ENCODE results near the gene PEAR1.

Gene PEAR1

DNA sequence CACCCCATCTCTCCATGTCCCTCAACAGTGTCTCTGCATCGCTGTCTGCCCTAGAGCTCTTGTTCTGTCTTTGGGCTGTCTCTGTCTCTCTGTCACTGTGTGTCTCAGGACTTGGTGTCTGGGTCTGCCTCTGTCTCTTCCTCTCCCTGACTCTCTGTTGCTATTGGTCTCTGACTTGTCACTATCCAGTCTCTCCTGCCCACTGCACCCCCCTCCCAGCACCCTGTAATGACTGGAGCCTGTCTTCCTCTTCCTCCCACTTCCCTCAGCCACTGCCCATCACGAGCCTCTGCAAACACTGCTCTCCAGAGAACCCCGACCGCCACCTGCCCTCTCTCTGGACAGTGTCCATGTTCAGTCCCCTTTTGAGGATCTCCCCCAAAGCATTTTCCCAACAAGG lies 12.1 kb downstream of the PEAR1 start:
- TF ChIP-seq YY1 (IDR thresholded peaks at IDR 0.05; ENCODE audit: low read depth) (no peak), TAF1 (IDR thresholded peaks at IDR 0.05; ENCODE audit: low read depth) (no peak), NFIC (IDR thresholded peaks at IDR 0.05) (no peak), TCF12 (IDR thresholded peaks at IDR 0.05; ENCODE audit: low read depth) (no peak)

- no peak for TF ChIP-seq FOXM1 (IDR thresholded peaks at IDR 0.05; ENCODE audit: borderline replicate concordance, low read depth)
Observed at GRCh38 chr1:156906206-156906906, 12.8 kb downstream of the PEAR1 start.

DNA sequence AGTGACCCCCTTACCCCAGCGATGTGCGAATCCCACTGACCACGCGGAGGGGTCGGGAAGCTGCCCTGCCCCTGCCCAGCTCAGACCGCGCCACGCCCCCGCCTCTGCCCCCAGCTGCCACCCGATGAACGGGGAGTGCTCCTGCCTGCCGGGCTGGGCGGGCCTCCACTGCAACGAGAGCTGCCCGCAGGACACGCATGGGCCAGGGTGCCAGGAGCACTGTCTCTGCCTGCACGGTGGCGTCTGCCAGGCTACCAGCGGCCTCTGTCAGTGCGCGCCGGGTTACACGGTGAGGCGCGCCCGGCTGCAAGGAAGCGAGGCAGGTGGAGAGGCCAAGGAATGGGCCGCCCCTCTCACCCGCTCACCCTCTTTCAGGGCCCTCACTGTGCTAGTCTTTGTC lies 15.0 kb downstream of the PEAR1 start:
- TF ChIP-seq TCF12 (IDR thresholded peaks at IDR 0.05; ENCODE audit: low read depth) (no peak), NFIC (IDR thresholded peaks at IDR 0.05) (no peak), RAD21 (IDR thresholded peaks at IDR 0.05; ENCODE audit: low read depth) (no peak), YY1 (IDR thresholded peaks at IDR 0.05; ENCODE audit: low read depth) (no peak), TAF1 (IDR thresholded peaks at IDR 0.05; ENCODE audit: low read depth) (no peak), FOXM1 (IDR thresholded peaks at IDR 0.05; ENCODE audit: borderline replicate concordance, low read depth) (no peak), CREB1 (IDR thresholded peaks at IDR 0.05; ENCODE audit: low read depth) (no peak), EGR1 (IDR thresholded peaks at IDR 0.05) (no peak), USF1 (IDR thresholded peaks at IDR 0.05) (no peak), TEAD4 (IDR thresholded peaks at IDR 0.05) (no peak)
- TF ChIP-seq, protein P1, sequence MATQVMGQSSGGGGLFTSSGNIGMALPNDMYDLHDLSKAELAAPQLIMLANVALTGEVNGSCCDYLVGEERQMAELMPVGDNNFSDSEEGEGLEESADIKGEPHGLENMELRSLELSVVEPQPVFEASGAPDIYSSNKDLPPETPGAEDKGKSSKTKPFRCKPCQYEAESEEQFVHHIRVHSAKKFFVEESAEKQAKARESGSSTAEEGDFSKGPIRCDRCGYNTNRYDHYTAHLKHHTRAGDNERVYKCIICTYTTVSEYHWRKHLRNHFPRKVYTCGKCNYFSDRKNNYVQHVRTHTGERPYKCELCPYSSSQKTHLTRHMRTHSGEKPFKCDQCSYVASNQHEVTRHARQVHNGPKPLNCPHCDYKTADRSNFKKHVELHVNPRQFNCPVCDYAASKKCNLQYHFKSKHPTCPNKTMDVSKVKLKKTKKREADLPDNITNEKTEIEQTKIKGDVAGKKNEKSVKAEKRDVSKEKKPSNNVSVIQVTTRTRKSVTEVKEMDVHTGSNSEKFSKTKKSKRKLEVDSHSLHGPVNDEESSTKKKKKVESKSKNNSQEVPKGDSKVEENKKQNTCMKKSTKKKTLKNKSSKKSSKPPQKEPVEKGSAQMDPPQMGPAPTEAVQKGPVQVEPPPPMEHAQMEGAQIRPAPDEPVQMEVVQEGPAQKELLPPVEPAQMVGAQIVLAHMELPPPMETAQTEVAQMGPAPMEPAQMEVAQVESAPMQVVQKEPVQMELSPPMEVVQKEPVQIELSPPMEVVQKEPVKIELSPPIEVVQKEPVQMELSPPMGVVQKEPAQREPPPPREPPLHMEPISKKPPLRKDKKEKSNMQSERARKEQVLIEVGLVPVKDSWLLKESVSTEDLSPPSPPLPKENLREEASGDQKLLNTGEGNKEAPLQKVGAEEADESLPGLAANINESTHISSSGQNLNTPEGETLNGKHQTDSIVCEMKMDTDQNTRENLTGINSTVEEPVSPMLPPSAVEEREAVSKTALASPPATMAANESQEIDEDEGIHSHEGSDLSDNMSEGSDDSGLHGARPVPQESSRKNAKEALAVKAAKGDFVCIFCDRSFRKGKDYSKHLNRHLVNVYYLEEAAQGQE (IDR thresholded peaks at IDR 0.05; ENCODE audit: low read depth) = no peak

DNA sequence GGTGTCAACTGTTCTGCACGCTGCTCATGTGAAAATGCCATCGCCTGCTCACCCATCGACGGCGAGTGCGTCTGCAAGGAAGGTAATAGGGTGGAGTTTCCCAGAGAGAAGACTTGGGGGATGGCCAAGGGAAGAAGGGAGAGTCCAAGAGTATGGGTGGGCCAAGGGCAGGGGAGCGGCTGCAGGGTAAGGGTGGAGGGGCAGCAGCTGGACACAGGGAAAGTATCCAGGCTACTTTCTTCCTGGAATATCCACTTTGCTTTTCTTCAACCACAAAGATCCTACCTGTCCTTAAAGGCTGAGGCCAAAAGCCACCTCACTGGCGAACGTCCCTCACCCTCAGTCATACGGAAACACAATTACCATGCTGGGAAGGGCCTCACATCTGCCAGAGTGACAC lies 15.4 kb downstream of the PEAR1 start:
- TF ChIP-seq RAD21 (IDR thresholded peaks at IDR 0.05; ENCODE audit: low read depth) = no peak
- TF ChIP-seq CEBPB (IDR thresholded peaks at IDR 0.05) = no peak
- TF ChIP-seq MAX (IDR thresholded peaks at IDR 0.05) = no peak
- TF ChIP-seq NFIC (IDR thresholded peaks at IDR 0.05) = no peak
- no peak for TF ChIP-seq ZBTB7A (IDR thresholded peaks at IDR 0.05; ENCODE audit: low read depth)
- TF ChIP-seq, protein P1 (IDR thresholded peaks at IDR 0.05; ENCODE audit: low read depth) = no peak

GRCh38 chr1:156909671-156910070 lies 16.2 kb downstream of the PEAR1 start:
- TF ChIP-seq NFIC (IDR thresholded peaks at IDR 0.05) (no peak), RAD21 (IDR thresholded peaks at IDR 0.05; ENCODE audit: low read depth) (no peak)
- TF ChIP-seq, protein P1 (IDR thresholded peaks at IDR 0.05; ENCODE audit: low read depth) = no peak

DNA sequence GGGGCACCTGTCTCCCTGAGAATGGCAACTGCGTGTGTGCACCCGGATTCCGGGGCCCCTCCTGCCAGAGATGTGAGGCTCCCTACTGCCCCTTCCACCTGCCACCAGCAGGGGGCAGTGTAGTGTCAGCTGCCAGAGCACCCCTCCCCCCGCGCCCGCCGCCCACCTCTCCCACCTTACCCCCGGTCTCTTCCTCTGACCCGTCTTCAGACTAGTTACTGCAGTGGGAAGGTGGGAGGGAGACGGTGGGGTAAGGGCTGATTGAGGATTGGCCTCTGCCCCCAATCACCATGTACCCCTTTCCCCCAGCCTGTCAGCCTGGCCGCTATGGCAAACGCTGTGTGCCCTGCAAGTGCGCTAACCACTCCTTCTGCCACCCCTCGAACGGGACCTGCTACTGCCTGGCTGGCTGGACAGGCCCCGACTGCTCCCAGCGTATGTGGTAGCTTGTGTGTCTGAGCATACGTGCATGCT lies 16.8 kb downstream of the PEAR1 start:
- TF ChIP-seq ZBTB7A (IDR thresholded peaks at IDR 0.05; ENCODE audit: low read depth) (peak; percentile 88), RAD21 (IDR thresholded peaks at IDR 0.05; ENCODE audit: low read depth) (peak; percentile 56), MAX (IDR thresholded peaks at IDR 0.05) (no peak), CEBPB (IDR thresholded peaks at IDR 0.05) (no peak)
